Smooth muscle cell (in vitro differentiated cells): ENCODE results near the gene TSSC4. TPM values are rescaled to one million over a fixed set of nuclear protein-coding genes. Genes with fewer than 3 reads are reported as not detected.

Source experiments
- DNase-seq: peaks from one replicate; lab custom pipeline; 2025; ENCODE audit not compliant: unreplicated experiment; lab: John Stamatoyannopoulos, UW
- H2AFZ ChIP-seq: fragments of 200-600 bp; sonication (generic); 2 replicates; pipeline ENCODE4 v1.6.0; 2016; ENCODE audit warnings: antibody characterized with exemption, low read depth, mild to moderate bottlenecking
- H3F3A ChIP-seq: fragments of 200-600 bp; sonication (generic); 2 replicates; pipeline ENCODE4 v1.6.0; 2017; ENCODE audit warnings: antibody characterized with exemption, low read depth
- H3K27ac ChIP-seq: fragments of 200-600 bp; sonication (generic); 2 replicates; pipeline ENCODE4 v1.5.1; 2016; ENCODE audit warnings: low read depth, mild to moderate bottlenecking
- H3K27me3 ChIP-seq: fragments of 200-600 bp; sonication (generic); 2 replicates; pipeline ENCODE4 v1.6.1; 2016; ENCODE audit warnings: low read depth, mild to moderate bottlenecking
- H3K36me3 ChIP-seq: fragments of 200-600 bp; sonication (generic); 2 replicates; pipeline ENCODE4 v1.5.1; 2016; ENCODE audit warnings: low read depth
- H3K4me1 ChIP-seq: fragments of 200-600 bp; sonication (generic); 2 replicates; pipeline ENCODE4 v1.5.1; 2016; ENCODE audit warnings: low read depth
- H3K4me2 ChIP-seq: fragments of 200-600 bp; sonication (generic); 2 replicates; pipeline ENCODE4 v1.6.0; 2016; ENCODE audit warnings: mild to moderate bottlenecking
- H3K4me3 ChIP-seq: fragments of 200-600 bp; sonication (generic); 2 replicates; pipeline ENCODE4 v1.5.1; 2016; ENCODE audit warnings: mild to moderate bottlenecking
- H3K79me2 ChIP-seq: fragments of 200-600 bp; sonication (generic); 2 replicates; pipeline ENCODE4 v1.6.0; 2016; ENCODE audit warnings: low read depth, mild to moderate bottlenecking
- H3K9ac ChIP-seq: fragments of 200-600 bp; sonication (generic); 2 replicates; pipeline ENCODE4 v1.6.0; 2016; ENCODE audit warnings: low read depth
- H3K9me3 ChIP-seq: fragments of 200-600 bp; sonication (generic); replicated peaks from 2 replicates; pipeline ENCODE4 v1.5.1; 2016; ENCODE audit warnings: low read depth
- H4K20me1 ChIP-seq: fragments of 200-600 bp; sonication (generic); 2 replicates; pipeline ENCODE4 v1.6.0; 2016; ENCODE audit warnings: low read depth
- CTCF ChIP-seq: fragments of 200-600 bp; sonication (generic); IDR thresholded peaks from 2 replicates; pipeline ENCODE4 v1.5.1; 2017; ENCODE audit warnings: borderline replicate concordance, mild to moderate bottlenecking, antibody characterized with exemption; ENCODE audit not compliant: insufficient read depth, poor library complexity, severe bottlenecking
- WGBS: methylation state at CpG from one replicate; pipeline ENCODE4 v1.1.7; 2016; ENCODE audit warnings: low lambda C conversion rate; 5-methylcytosine and 5-hydroxymethylcytosine counted together
- polyA plus RNA-seq: library from polyadenylated mRNA; unstranded; fragments of >200 nt; fragmentation: Nextera tagmentation; extraction: Ambion mirVana; gene quantifications from 2 replicates; pipeline ENCODE4 v1.2.1, GENCODE V29; 2016
- total RNA-seq: library from RNA; depleted of rRNA; stranded (reverse); fragments of >200 nt; gene quantifications from 2 replicates; pipeline ENCODE4 v1.2.3, GENCODE V29; 2014

The TSSC4 gene
- total and polyA plus RNA-seq, 2 experiments from 2014 or later = 32.5 to 82.3 TPM

- 84% methylated on average over 11 of the region's 11 CpGs for WGBS
- H3K27me3 ChIP-seq = no peaks in the 10 kb centered on the region
- no peak overlapping the region for H2AFZ ChIP-seq
- H3K4me2 ChIP-seq = no peak overlapping the region
- H3K4me3 ChIP-seq = no peak overlapping the region
- H4K20me1 ChIP-seq = peaks cover 75% of the 10 kb centered on the region
- H3K4me1 ChIP-seq = peaks cover 5% of the 10 kb centered on the region
- no peak overlapping the region for H3K27ac ChIP-seq
- H3K9ac ChIP-seq = no peak overlapping the region
- peaks cover 73% of the 10 kb centered on the region for H3K79me2 ChIP-seq
- no peak for TF ChIP-seq CTCF
- no peaks in the 10 kb centered on the region for H3K9me3 ChIP-seq
- no peaks in the 10 kb centered on the region for H3F3A ChIP-seq
- no peak for DNase-seq
- no peaks in the 10 kb centered on the region for H3K36me3 ChIP-seq
Observed at GRCh38 chr11:2379466-2380174, 20.9 kb upstream of the TSSC4 start.

- Histone ChIP-seq H4K20me1 (peaks cover 83% of the 10 kb centered on the region), H3K79me2 (peaks cover 81% of the 10 kb centered on the region), H3K27ac (no peak overlapping the region), H3K9me3 (no peaks in the 10 kb centered on the region), H3K9ac (no peak overlapping the region), H3K4me2 (no peak overlapping the region), H3F3A (no peaks in the 10 kb centered on the region), H3K4me3 (no peak overlapping the region), H3K36me3 (no peaks in the 10 kb centered on the region), H3K4me1 (peaks cover 5% of the 10 kb centered on the region), H3K27me3 (no peaks in the 10 kb centered on the region), H2AFZ (no peak overlapping the region)
- WGBS = 85% methylated on average over 13 of the region's 13 CpGs
- no peak for DNase-seq
- no peak for TF ChIP-seq CTCF
Observed at GRCh38 chr11:2380396-2380795, 20.2 kb upstream of the TSSC4 start.

- H3K79me2 ChIP-seq = peaks cover 85% of the 10 kb centered on the region
- H2AFZ ChIP-seq = no peak overlapping the region
- H4K20me1 ChIP-seq = peaks cover 87% of the 10 kb centered on the region
- 81% methylated on average over 20 of the region's 20 CpGs for WGBS
- no peak overlapping the region for H3K4me2 ChIP-seq
- TF ChIP-seq CTCF = no peak
- no peaks in the 10 kb centered on the region for H3F3A ChIP-seq
- H3K4me1 ChIP-seq = peaks cover 5% of the 10 kb centered on the region
- no peaks in the 10 kb centered on the region for H3K27me3 ChIP-seq
- no peak overlapping the region for H3K9ac ChIP-seq
- H3K4me3 ChIP-seq = no peak overlapping the region
- H3K27ac ChIP-seq = no peak overlapping the region
- H3K9me3 ChIP-seq = no peaks in the 10 kb centered on the region
- H3K36me3 ChIP-seq = no peaks in the 10 kb centered on the region
- DNase-seq = no peak
Observed at GRCh38 chr11:2380807-2381350, 19.7 kb upstream of the TSSC4 start.
